ENCODE measurements around the gene RRAGC.

Gene RRAGC

DNA sequence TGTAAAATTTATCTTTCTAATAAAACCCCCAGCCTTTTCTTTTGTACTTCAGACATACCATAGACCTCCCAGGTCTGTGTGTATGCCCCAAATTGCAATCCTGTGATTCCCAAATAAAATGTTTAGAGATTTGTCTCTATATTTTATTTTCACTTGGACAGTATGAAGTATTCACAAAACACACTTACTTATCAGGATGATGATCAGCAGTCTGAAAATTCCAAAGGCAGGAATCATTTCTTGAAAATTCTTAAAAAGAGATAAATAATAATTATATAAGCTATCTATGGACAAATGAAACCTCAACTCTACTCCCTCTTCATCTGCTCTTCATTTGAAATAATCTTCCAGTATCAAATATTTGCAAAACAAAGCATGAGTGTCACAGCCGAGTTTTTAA, 33.4 kb upstream of the RRAGC start:
- H3K9me3 ChIP-seq (ENCODE audit: insufficient read depth, low read length), result no peaks in the 10 kb centered on the region
- no peaks in the 10 kb centered on the region for H3F3A ChIP-seq (ENCODE audit: insufficient read depth)
- H4K20me1 ChIP-seq (ENCODE audit: low read depth, low read length), result no peaks in the 10 kb centered on the region
- no peaks in the 10 kb centered on the region for H3K9me2 ChIP-seq (replicated peaks; ENCODE audit: insufficient read depth, low read length)
- TF ChIP-seq EZH2phosphoT487 (conservative IDR thresholded peaks at IDR 0.05; ENCODE audit: low read length), result no peak
- TF ChIP-seq, protein P1, sequence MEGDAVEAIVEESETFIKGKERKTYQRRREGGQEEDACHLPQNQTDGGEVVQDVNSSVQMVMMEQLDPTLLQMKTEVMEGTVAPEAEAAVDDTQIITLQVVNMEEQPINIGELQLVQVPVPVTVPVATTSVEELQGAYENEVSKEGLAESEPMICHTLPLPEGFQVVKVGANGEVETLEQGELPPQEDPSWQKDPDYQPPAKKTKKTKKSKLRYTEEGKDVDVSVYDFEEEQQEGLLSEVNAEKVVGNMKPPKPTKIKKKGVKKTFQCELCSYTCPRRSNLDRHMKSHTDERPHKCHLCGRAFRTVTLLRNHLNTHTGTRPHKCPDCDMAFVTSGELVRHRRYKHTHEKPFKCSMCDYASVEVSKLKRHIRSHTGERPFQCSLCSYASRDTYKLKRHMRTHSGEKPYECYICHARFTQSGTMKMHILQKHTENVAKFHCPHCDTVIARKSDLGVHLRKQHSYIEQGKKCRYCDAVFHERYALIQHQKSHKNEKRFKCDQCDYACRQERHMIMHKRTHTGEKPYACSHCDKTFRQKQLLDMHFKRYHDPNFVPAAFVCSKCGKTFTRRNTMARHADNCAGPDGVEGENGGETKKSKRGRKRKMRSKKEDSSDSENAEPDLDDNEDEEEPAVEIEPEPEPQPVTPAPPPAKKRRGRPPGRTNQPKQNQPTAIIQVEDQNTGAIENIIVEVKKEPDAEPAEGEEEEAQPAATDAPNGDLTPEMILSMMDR (IDR thresholded peaks at IDR 0.05; ENCODE audit: insufficient read depth, low read length, poor library complexity, severe bottlenecking), result no peak
- no peak overlapping the region for H2AFZ ChIP-seq (ENCODE audit: low read depth, low read length, severe bottlenecking)
- H3K9ac ChIP-seq (ENCODE audit: low read length), result no peak overlapping the region
- no peak overlapping the region for H3K4me3 ChIP-seq (ENCODE audit: insufficient read depth, low read length, poor library complexity, severe bottlenecking)
- H3K79me2 ChIP-seq (ENCODE audit: insufficient read depth, low read length), result no peaks in the 10 kb centered on the region
- H3K4me2 ChIP-seq (ENCODE audit: low read depth, low read length, poor library complexity, severe bottlenecking), result no peak overlapping the region
- no peak overlapping the region for H3K27ac ChIP-seq (ENCODE audit: low read depth, low read length)
- no peaks in the 10 kb centered on the region for H3K27me3 ChIP-seq (ENCODE audit: low read length)
- no peaks in the 10 kb centered on the region for H3K36me3 ChIP-seq (ENCODE audit: low read length)

DNA sequence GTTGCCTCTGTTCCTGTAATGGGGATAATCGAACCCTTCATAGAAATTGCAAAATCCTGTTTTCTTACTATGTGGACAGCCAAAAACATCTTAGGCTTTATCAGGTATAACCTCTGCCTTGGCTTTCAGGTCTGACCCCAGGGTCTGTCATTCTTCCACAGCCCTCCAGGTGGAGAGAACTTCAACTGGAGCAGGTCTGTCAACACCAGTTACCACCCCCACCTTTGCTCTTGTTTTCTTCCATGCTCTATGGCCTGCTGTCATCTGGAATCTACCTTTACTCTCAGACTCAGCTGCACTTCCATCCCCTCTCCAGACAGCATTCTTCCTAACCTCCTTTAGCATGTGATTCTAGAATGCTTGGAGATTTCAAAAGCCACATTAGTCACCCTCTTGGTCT, 32.2 kb upstream of the RRAGC start:
- Histone ChIP-seq H3K27me3 (ENCODE audit: low read length) (no peaks in the 10 kb centered on the region), H3K79me2 (ENCODE audit: insufficient read depth, low read length) (no peaks in the 10 kb centered on the region), H3K36me3 (ENCODE audit: low read length) (no peaks in the 10 kb centered on the region), H3K4me2 (ENCODE audit: low read depth, low read length, poor library complexity, severe bottlenecking) (no peak overlapping the region), H3F3A (ENCODE audit: insufficient read depth) (no peaks in the 10 kb centered on the region), H3K27ac (ENCODE audit: low read depth, low read length) (no peak overlapping the region), H3K9ac (ENCODE audit: low read length) (no peak overlapping the region), H3K9me2 (replicated peaks; ENCODE audit: insufficient read depth, low read length) (no peaks in the 10 kb centered on the region), H4K20me1 (ENCODE audit: low read depth, low read length) (no peaks in the 10 kb centered on the region), H3K4me3 (ENCODE audit: insufficient read depth, low read length, poor library complexity, severe bottlenecking) (no peak overlapping the region), H2AFZ (ENCODE audit: low read depth, low read length, severe bottlenecking) (no peak overlapping the region), H3K9me3 (ENCODE audit: insufficient read depth, low read length) (no peaks in the 10 kb centered on the region)
- no peak for TF ChIP-seq EZH2phosphoT487 (conservative IDR thresholded peaks at IDR 0.05; ENCODE audit: low read length)
- TF ChIP-seq, protein P1 (IDR thresholded peaks at IDR 0.05; ENCODE audit: insufficient read depth, low read length, poor library complexity, severe bottlenecking), result no peak

DNA sequence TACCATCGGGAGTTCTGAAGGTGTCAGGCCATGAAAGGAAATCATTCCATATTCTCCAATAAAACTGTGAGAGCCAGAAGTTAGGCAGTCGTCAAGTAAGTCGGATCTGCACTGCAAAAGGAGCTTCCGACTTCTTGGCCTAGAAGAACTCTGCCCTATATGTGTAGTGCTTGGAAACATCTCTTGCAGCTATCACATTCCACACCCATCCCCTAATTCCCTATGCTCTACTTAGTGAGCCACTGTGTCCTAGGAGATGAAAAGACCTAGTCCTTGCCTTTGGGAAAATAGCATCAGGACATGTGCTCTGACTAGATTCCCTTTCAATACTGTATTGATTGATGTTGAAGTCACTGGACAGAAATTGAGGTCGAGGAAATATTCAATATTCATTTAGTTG, 30.0 kb upstream of the RRAGC start:
- Histone ChIP-seq H3K4me2 (ENCODE audit: low read depth, low read length, poor library complexity, severe bottlenecking) (no peak overlapping the region), H3K79me2 (ENCODE audit: insufficient read depth, low read length) (no peaks in the 10 kb centered on the region), H3K4me3 (ENCODE audit: insufficient read depth, low read length, poor library complexity, severe bottlenecking) (no peak overlapping the region), H3K36me3 (ENCODE audit: low read length) (no peaks in the 10 kb centered on the region), H3F3A (ENCODE audit: insufficient read depth) (no peaks in the 10 kb centered on the region), H3K27me3 (ENCODE audit: low read length) (no peaks in the 10 kb centered on the region), H2AFZ (ENCODE audit: low read depth, low read length, severe bottlenecking) (no peak overlapping the region), H3K9me3 (ENCODE audit: insufficient read depth, low read length) (no peaks in the 10 kb centered on the region), H3K27ac (ENCODE audit: low read depth, low read length) (no peak overlapping the region), H3K9me2 (replicated peaks; ENCODE audit: insufficient read depth, low read length) (no peaks in the 10 kb centered on the region), H4K20me1 (ENCODE audit: low read depth, low read length) (no peaks in the 10 kb centered on the region), H3K9ac (ENCODE audit: low read length) (no peak overlapping the region)
- TF ChIP-seq EZH2phosphoT487 (conservative IDR thresholded peaks at IDR 0.05; ENCODE audit: low read length), result no peak
- TF ChIP-seq, protein P1 (IDR thresholded peaks at IDR 0.05; ENCODE audit: insufficient read depth, low read length, poor library complexity, severe bottlenecking), result no peak

All from SU-DHL-6 (cell line).